ENCODE measurements around the gene MYMX.

GRCh38 chr6:44229376-44230033, 12.8 kb downstream of the MYMX start:
- TF ChIP-seq, protein P1, sequence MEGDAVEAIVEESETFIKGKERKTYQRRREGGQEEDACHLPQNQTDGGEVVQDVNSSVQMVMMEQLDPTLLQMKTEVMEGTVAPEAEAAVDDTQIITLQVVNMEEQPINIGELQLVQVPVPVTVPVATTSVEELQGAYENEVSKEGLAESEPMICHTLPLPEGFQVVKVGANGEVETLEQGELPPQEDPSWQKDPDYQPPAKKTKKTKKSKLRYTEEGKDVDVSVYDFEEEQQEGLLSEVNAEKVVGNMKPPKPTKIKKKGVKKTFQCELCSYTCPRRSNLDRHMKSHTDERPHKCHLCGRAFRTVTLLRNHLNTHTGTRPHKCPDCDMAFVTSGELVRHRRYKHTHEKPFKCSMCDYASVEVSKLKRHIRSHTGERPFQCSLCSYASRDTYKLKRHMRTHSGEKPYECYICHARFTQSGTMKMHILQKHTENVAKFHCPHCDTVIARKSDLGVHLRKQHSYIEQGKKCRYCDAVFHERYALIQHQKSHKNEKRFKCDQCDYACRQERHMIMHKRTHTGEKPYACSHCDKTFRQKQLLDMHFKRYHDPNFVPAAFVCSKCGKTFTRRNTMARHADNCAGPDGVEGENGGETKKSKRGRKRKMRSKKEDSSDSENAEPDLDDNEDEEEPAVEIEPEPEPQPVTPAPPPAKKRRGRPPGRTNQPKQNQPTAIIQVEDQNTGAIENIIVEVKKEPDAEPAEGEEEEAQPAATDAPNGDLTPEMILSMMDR (IDR thresholded peaks at IDR 0.05; ENCODE audit: low read depth, low read length, poor library complexity, severe bottlenecking), result no peak
- no peak for TF ChIP-seq EZH2phosphoT487 (IDR thresholded peaks at IDR 0.05; ENCODE audit: borderline replicate concordance, low read length)

All from DOHH2 (cell line).